GM12801 (cell line): ENCODE data around the gene STRN4.

ENCODE experiments used
- CTCF ChIP-seq: IDR thresholded peaks from one replicate; pipeline ENCODE4 v1.5.1; 2011; ENCODE audit warnings: control low read depth; ENCODE audit not compliant: insufficient read length; ENCODE audit errors: extremely low read depth

STRN4 gene

DNA sequence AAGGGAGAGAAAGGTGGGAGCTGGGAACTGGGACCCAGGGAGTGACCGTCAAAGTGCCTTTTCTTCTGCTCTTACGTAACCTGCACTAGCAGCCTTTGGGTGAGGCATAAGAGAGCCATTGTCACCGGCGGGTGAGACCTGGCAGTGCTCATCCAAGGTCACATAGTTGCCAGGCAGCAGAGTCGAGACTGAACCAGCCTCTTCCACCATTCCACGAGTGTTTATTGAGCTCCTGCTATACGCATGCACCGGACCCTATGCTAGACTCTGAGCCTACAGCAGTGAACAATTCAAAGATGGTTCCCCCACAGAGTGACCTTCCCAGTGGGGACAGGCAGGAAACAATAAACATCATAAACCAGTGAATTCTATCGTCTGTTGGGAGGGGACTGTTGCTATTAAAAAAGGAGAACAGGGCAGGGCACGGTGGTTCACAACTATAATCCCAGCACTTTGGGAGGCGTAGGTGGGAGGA, 18.6 kb upstream of the STRN4 start:
- no peak for TF ChIP-seq CTCF

- no peak for TF ChIP-seq CTCF
Observed at GRCh38 chr19:46762245-46762890, 16.1 kb upstream of the STRN4 start.

- TF ChIP-seq CTCF, result no peak
Observed at GRCh38 chr19:46761418-46761831, 15.2 kb upstream of the STRN4 start.

- no peak for TF ChIP-seq CTCF
Observed at GRCh38 chr19:46760363-46760762, 14.1 kb upstream of the STRN4 start.

GRCh38 chr19:46759817-46760333, 13.6 kb upstream of the STRN4 start:
- TF ChIP-seq CTCF, result no peak

GRCh38 chr19:46759206-46759605, 13.0 kb upstream of the STRN4 start:
- no peak for TF ChIP-seq CTCF

DNA sequence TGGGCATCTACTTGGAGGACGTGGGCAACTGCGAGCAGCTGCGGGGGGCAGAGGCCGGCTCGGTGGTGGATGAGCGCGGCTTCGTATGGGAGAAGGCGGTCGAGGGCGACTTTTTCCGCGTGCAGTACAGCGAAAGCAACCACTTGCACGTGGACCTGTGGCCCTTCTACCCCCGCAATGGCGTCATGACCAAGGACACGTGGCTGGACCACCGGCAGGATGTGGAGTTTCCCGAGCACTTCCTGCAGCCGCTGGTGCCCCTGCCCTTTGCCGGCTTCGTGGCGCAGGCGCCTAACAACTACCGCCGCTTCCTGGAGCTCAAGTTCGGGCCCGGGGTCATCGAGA, 10.3 kb upstream of the STRN4 start:
- no peak for TF ChIP-seq CTCF
